ENCODE results near the gene SNTG2.

GRCh38 chr2:1307670-1308069, 357.0 kb downstream of the SNTG2 start:
- TF ChIP-seq CTCF (IDR thresholded peaks at IDR 0.05), result no peak
- no peak for TF ChIP-seq POLR2A (IDR thresholded peaks at IDR 0.05)
